ENCODE measurements around the gene KRT7. TPM values are rescaled to one million over a fixed set of nuclear protein-coding genes. Genes with fewer than 3 reads are reported as not detected.

KRT7 gene
- total RNA-seq, 1 experiment from 2014 or later: 10.0 TPM

- H2BK20ac ChIP-seq (ENCODE audit: low read depth, low read length, poor library complexity, severe bottlenecking): no peak overlapping the region
- no peaks in the 10 kb centered on the region for H4K20me1 ChIP-seq (ENCODE audit: control insufficient read depth, insufficient read depth, insufficient read length)
- H2AFZ ChIP-seq (ENCODE audit: low read length): no peak overlapping the region
- Mint-ChIP-seq H3K27ac (no peak overlapping the region), H3K36me3 (ENCODE audit: insufficient read depth in 1 of 3, low read depth in 3 of 3) (no peaks in the 10 kb centered on the region), H3K9me3 (no peaks in the 10 kb centered on the region), H3K4me3 (no peak overlapping the region), H3K27me3 (ENCODE audit: low read depth) (peaks cover 52% of the 10 kb centered on the region), H3K4me1 (peaks cover 14 to 15% of the 10 kb centered on the region in 2 experiments)
- H4K8ac ChIP-seq (replicated peaks; ENCODE audit: insufficient read length, low read depth, low read length): no peak overlapping the region
- no peak for TF ChIP-seq CTCF (conservative IDR thresholded peaks at IDR 0.05)
- H2BK120ac ChIP-seq (ENCODE audit: low read depth, low read length, poor library complexity, severe bottlenecking): no peak overlapping the region
- DNase-seq: no peak
- H3K23me2 ChIP-seq (ENCODE audit: insufficient read length, low read depth, low read length, poor library complexity, severe bottlenecking): no peaks in the 10 kb centered on the region
- H3K4ac ChIP-seq (ENCODE audit: low read depth, low read length): no peak overlapping the region
- H3K79me2 ChIP-seq (ENCODE audit: insufficient read depth, low read length): no peaks in the 10 kb centered on the region
- H3K56ac ChIP-seq (ENCODE audit: insufficient read length, low read depth, low read length): no peak overlapping the region
- H3K27ac ChIP-seq (ENCODE audit: insufficient read length, low read depth, low read length): no peak overlapping the region
- no peaks in the 10 kb centered on the region for H3K9me3 ChIP-seq (ENCODE audit: control insufficient read depth, low read depth, low read length)
- H3T11ph ChIP-seq (ENCODE audit: low read length): no peak overlapping the region
- H3K9ac ChIP-seq (ENCODE audit: extremely low read depth, insufficient read length, low read length): no peak overlapping the region
- H4K5ac ChIP-seq (ENCODE audit: insufficient read length, low read depth, low read length): no peak overlapping the region
- H3K4me1 ChIP-seq (ENCODE audit: insufficient read depth, low read length): no peaks in the 10 kb centered on the region; the same call in 1 of the 2 replicates
- no peak overlapping the region for H3K18ac ChIP-seq (ENCODE audit: insufficient read length, low read depth, low read length)
- H2BK5ac ChIP-seq (ENCODE audit: insufficient read length, low read length): no peak overlapping the region
- WGBS (ENCODE audit: extremely low coverage, insufficient read length, low lambda C conversion rate): no CpG with 5 or more reads among the region's 4 CpGs
- no peak overlapping the region for H2BK15ac ChIP-seq (ENCODE audit: low read depth, low read length)
- H3K23ac ChIP-seq (ENCODE audit: insufficient read length, low read depth, low read length): no peak overlapping the region
- H3K79me1 ChIP-seq (ENCODE audit: insufficient read depth, low read depth, low read length, poor library complexity, severe bottlenecking): no peaks in the 10 kb centered on the region
- H2BK12ac ChIP-seq (ENCODE audit: insufficient read length, low read depth, low read length): no peak overlapping the region
- no peaks in the 10 kb centered on the region; the same call in none of the 2 replicates for H3K27me3 ChIP-seq (ENCODE audit: insufficient read depth, low read length)
- no peak overlapping the region for H3K14ac ChIP-seq (ENCODE audit: insufficient read depth, low read length)
- H4K91ac ChIP-seq (ENCODE audit: insufficient read length, low read depth, low read length): no peak overlapping the region
- H2AK5ac ChIP-seq (ENCODE audit: insufficient read length, low read length): no peak overlapping the region
- no peak overlapping the region for H3K4me2 ChIP-seq (ENCODE audit: insufficient read depth, insufficient read length, low read length)
These were observed 6.6 kb upstream of the KRT7 start for GRCh38 chr12:52226446-52226845.
